GM19463 (cell line): Measurements from ENCODE around the gene C6orf141.
A peak's percentile ranks its signal among the peaks of the same experiment; 100 is the strongest.

Experiments used
- ATAC-seq: cut with Tn5 transposase; IDR thresholded peaks from one replicate; pipeline ENCODE4 v1.9.1; 2021; ENCODE audit warnings: mild to moderate bottlenecking, moderate library complexity; ENCODE audit not compliant: unreplicated experiment

C6orf141 gene

GRCh38 chr6:49539102-49539501 lies 11.4 kb upstream of the C6orf141 start:
- ATAC-seq: no peak

- no peak for ATAC-seq
Observed at GRCh38 chr6:49540614-49541013, 9.9 kb upstream of the C6orf141 start.

GRCh38 chr6:49541210-49541724 lies 9.2 kb upstream of the C6orf141 start:
- no peak for ATAC-seq

GRCh38 chr6:49541936-49542335 lies 8.5 kb upstream of the C6orf141 start:
- no peak for ATAC-seq

- ATAC-seq: no peak
Observed at GRCh38 chr6:49543087-49543858, 7.2 kb upstream of the C6orf141 start.

GRCh38 chr6:49546331-49546730 lies 4.1 kb upstream of the C6orf141 start:
- no peak for ATAC-seq

GRCh38 chr6:49548613-49549304 lies 1.7 kb upstream of the C6orf141 start:
- no peak for ATAC-seq

GRCh38 chr6:49549691-49550491 lies 577 bp upstream of the C6orf141 start:
- no peak for ATAC-seq

- ATAC-seq: peak; percentile 39
Observed at GRCh38 chr6:49551078-49551865, 804 bp downstream of the C6orf141 start.

GRCh38 chr6:49551866-49552129 lies 1.3 kb downstream of the C6orf141 start:
- ATAC-seq: peak; percentile 46

GRCh38 chr6:49552596-49552995 lies 2.1 kb downstream of the C6orf141 start:
- no peak for ATAC-seq

GRCh38 chr6:49553384-49553783 lies 2.9 kb downstream of the C6orf141 start:
- no peak for ATAC-seq

GRCh38 chr6:49555951-49556350 lies 5.5 kb downstream of the C6orf141 start:
- no peak for ATAC-seq

GRCh38 chr6:49556429-49556837 lies 6.0 kb downstream of the C6orf141 start:
- no peak for ATAC-seq

GRCh38 chr6:49557177-49557576 lies 6.7 kb downstream of the C6orf141 start:
- ATAC-seq: no peak

GRCh38 chr6:49558238-49558637 lies 7.8 kb downstream of the C6orf141 start:
- ATAC-seq: no peak

GRCh38 chr6:49563006-49563886 lies 12.8 kb downstream of the C6orf141 start:
- ATAC-seq: no peak

GRCh38 chr6:49564552-49564951 lies 14.1 kb downstream of the C6orf141 start:
- no peak for ATAC-seq

- no peak for ATAC-seq
Observed at GRCh38 chr6:49565261-49565660, 14.8 kb downstream of the C6orf141 start.

- ATAC-seq: no peak
Observed at GRCh38 chr6:49565855-49566254, 15.4 kb downstream of the C6orf141 start.
